NCI-H2081 treated with DMSO at 0.1 percent for 48 hours (cell line): ENCODE measurements around the gene DRC3.
"Not testable (repeated sequence)": the region's sequence is repeated elsewhere in the genome, so short reads cannot be mapped to it uniquely, and the experiment has no call there.

Experiments
- DNase-seq: peaks from one replicate; lab custom pipeline; 2025; lab: John Stamatoyannopoulos, UW

Gene DRC3

DNA sequence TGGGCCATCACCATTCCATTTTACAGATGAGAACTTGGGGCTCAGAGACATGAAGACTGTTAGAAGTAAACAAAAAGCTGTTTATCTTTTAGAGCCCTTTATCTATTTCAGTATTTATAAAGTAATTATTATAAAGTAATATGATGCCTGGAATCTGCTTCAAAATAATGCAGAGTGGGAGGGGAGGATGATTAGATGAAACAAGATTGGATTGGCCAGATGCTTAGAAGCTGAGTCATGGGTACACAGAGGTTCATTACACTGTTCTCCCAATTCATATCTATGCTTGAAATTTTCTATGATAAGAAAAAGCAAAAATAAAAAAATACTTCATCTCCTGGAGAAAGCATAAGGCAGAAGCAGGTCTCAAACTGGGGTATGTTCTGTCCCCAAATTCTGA is 29.8 kb upstream of the DRC3 start:
- no peak for DNase-seq

- no peak for DNase-seq
Observed at GRCh38 chr17:17943281-17943984, 29.2 kb upstream of the DRC3 start.

DNA sequence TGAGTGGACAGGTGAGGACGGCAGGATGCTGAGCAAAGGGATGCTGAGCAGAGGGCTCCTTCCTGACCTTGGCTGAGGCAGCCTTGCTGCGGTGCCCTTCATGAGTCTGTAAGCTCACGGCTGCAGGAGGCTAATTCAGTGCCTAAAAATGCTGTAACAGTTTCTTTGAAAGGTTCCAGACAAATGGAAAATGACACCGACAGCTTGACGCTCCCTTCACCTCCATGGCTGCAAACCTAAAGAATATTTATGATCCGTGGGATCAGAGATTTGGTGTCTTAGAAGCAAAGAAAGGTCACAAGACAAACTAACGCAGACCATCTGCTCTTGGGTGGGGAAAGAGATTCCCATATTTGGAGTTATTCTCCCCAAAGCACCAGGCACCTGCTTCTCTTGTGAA is 28.4 kb upstream of the DRC3 start:
- no peak for DNase-seq

- no peak for DNase-seq
Observed at GRCh38 chr17:17944743-17945142, 27.9 kb upstream of the DRC3 start.

DNA sequence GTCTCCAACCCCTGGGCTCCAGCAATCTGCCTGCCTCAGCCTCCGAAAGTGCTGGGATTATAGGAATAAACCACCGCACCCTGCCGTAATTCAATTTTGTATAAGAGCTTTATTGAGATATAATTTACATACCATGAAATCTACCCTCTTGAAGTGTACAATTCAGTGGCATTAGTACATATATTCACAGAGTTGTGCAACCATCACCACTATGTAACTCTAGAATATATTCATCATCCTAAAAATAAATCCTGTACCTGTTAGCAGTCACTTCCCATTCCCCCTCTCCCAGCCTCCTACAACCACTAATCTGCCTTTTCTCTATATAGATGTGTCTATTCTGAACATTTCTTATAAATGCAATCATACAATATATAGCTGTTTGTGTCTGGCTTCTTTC is 26.6 kb upstream of the DRC3 start:
- no peak for DNase-seq

- no peak for DNase-seq
Observed at GRCh38 chr17:17947309-17947708, 25.4 kb upstream of the DRC3 start.

DNA sequence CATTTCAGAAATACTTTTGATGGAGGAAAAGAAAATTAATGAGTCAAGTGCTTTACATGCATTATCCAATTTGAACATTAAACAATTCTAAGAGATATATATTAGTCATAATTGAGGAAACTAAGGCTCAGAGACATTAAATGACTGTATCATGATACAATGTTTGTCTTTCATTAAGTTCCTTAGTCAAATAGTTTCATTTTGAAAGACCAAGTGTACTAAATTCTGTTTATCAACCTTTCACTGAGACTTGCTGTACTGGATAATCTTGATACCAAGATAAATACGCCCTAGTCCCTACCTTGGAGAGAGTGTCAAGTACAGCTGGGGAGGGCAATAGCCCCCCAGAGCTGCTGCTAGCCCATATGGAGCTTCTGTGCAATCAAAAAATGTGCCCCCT is 24.7 kb upstream of the DRC3 start:
- DNase-seq: no peak

DNA sequence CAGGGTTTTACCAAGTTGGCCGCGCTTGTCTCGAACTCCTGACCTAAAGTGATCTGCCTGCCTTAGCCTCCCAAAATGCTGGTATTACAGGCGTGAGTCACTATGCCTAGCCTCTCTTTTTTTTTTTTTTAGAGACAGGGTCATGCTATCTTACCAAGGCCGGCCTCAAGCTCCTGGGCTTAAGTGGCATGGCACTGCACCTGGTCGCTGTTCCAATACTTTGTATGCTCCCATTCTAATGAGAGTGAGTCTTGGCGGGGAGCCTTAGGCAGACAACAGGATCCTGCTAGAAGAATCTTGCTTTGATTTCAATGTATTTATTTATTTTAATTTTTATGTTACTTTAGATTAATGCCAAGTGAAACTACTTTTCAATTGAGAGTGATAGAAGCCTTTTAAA is 22.3 kb upstream of the DRC3 start:
- no peak for DNase-seq

DNA sequence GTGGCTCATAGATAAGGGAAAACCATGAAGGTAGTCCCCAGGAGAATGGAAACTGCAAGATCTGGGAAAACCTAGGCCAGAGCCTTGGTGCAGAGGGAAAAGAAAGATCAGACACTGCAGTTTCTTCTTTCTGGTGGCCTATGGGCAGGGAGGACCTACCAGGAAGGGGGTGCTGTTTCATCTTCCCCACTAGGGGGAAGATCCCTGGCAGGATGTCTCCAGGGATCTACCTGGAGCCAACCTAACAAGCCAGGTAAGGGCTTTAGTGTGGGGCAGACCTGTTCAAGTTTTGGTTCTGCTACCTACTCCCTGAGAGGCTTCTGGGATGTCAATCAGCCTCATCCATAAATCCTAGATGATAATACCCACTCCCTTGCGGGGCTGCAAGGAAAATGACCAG is 21.9 kb upstream of the DRC3 start:
- no peak for DNase-seq

DNA sequence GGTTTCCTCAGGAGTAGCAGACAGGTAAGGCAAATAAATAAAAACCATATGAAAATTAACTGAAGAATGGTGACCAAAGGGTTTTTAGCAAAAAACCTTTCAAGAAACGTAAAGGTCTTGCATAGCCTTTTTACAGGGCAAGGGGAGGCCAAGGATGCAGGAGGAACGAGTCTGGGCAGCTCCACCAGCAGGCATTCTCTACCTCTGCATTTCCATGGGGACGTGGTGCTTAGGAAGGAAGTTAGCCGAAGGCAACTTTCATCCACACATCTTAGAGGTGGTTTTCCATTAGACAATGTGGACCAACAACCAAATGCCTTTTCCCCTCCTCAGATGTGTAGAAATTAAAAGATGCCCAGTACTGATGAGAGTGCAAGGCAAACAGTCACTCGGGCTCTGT is 21.1 kb upstream of the DRC3 start:
- no peak for DNase-seq

GRCh38 chr17:17952691-17953090 is 20.0 kb upstream of the DRC3 start:
- DNase-seq: no peak

DNA sequence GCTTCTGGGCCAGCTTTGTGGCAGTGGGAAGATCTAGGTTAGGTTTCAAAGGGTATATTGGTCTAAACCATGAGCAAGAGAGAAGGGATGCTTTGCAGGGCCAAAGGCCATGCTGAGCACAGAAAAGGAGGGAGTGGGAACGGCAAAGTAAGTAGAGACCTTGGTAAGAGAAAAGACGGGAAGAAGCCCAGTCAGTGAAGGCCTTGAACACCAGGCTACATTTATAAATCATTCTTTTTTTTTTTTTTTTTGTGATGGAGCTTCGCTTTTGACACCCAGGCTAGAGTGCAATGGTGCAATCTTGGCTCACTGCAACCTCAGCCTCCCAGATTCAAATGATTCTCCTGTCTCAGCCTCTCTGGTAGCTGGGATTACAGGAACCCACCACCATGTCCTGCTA is 18.6 kb upstream of the DRC3 start:
- no peak for DNase-seq

GRCh38 chr17:17955790-17956341 is 16.8 kb upstream of the DRC3 start:
- DNase-seq: not testable (repeated sequence)

- no peak for DNase-seq
Observed at GRCh38 chr17:17957584-17957916, 15.1 kb upstream of the DRC3 start.

DNA sequence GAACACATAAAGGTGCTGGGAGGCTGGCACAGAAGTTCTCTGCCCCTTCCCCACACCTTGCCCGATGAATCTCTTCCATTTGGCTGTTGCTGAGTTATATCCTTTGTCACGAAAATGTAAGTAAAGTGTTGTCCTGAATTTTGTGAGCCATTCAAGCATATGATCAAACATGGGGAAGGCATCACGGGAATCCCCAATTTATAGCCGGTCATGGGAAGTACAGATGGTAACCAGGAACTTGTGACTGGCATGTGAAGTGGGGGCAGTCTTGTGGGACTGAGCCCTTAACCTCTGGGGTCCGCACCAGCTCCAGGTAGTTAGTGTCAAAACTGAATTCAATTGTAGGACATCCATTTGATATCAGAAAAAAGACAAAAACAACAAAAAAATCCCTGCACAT is 13.7 kb upstream of the DRC3 start:
- no peak for DNase-seq

GRCh38 chr17:17959520-17960361 is 12.9 kb upstream of the DRC3 start:
- no peak for DNase-seq

GRCh38 chr17:17960500-17961030 is 12.1 kb upstream of the DRC3 start:
- no peak for DNase-seq

DNA sequence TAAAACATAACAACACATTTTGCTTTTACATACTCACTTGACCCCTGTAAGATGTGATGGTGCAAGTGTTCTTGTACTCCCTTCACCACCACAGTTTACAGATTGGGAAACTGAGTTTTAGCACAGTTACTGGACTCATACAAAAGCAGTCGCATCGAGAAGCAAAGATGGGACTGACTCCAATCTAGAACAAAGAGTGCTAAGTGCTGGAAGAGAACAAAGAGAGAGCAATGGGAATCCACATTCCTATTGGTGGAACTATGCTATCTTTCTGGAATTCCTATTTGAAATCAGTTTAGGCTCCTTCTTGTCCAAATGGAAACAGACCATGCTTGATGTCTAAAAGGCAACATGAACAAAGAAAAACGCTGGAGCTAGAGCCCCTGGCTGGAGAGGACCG is 9.6 kb upstream of the DRC3 start:
- DNase-seq: no peak

- DNase-seq: no peak
Observed at GRCh38 chr17:17963694-17964436, 8.8 kb upstream of the DRC3 start.

DNA sequence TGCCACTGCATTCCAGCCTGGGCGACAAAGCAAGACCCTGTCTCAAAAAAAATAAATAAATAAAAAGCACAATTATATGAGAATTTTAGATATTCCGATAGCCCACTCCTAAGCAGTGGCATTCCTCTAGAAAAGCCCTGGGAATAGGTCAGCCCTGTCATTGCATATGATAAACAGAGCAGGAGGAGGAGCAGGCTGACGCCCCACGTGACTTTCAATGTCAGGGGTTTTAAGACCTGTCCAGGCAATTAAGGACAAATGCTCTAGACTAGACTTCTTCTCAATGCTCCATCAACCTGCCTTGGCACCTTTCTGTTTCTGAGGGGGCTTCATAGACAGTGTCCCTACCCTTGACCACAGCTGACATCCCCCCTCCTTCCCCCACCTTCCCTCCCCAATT is 8.0 kb upstream of the DRC3 start:
- DNase-seq: no peak

DNA sequence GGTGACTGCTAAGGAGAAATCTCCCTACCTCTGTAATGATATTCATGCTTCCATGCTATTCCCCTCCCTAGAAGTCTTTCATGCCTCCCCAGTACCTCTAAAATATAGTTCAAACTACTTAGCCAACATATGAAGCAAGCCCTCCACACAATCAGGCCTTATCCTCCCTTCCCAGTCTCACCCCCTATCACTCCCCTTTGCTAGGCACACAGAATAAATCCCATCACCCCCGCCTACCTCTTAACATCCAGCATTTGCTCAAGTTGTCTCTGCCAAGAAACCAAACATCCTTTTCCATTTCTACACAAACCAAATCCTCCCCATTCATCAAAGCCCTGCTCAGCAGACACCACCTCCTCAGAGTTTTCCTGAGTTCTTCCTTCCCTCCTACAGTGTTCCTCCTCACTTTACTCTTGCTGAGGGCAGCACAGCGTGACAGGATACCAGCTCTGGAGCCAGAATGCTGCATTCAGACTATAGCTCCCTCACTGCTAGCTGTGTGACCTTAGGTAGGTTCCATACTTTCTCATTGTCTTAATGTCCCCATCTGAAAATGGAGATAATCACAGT is 7.4 kb upstream of the DRC3 start:
- no peak for DNase-seq

DNA sequence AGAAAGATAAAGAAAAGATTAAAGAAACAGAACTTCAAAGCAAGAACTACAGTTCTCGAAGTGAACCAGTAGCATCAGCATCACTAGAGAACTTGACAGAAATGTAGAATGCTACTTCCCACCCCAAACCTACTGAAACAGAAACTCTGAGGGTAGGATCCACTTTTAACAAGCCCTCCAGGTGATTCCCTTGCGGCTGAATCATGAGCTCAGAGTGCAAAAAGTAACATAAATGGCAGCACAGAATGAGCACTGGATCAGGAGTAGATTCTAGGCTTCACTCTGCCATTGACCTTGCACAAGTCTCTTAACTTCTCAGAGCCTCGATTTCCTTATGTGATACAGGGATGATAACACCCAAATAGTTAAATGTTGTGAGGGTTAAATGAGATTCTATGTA is 6.3 kb upstream of the DRC3 start:
- DNase-seq: no peak
